NCI-H2029 (cell line): ENCODE data around the gene SLC1A3.
"Not testable (repeated sequence)": the region's sequence is repeated elsewhere in the genome, so short reads cannot be mapped to it uniquely, and the experiment has no call there.

Experiments used
- DNase-seq: peaks from one replicate; lab custom pipeline; 2025; lab: John Stamatoyannopoulos, UW

The SLC1A3 gene

DNA sequence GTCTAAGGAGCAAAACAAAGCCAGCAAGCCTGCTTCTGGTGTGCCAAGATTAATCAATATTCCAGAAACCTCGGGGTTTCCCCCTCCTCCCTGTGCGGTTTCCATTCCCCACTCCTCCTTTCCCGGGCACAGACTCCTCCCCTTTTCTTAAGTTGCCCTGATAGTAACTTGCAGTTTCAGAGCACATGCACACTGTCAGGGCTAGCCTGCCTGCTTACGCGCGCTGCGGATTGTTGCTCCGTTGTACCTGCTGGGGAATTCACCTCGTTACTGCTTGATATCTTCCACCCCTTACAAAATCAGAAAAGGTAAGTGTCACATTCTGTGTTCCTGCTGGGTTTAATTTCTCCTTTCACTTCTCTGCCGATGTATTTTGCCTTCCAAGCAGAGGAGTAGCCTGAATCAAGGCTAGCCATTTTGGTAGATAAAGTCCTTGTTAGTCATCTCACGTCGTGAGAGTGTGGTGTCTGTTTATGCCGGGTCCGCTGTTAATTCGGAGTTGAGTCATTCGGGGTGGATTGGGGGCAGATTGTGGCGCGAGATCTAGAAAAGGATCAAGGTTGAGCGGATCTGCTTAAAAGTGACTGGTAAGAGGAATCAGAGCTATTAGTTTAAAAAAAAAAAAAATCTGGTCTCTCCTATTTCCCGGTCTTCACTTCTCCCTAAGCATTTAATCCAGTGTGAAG, at the start of gene SLC1A3:
SLC1A3 (plus strand) TSS at position 179 of the 686 bp plus-strand sequence. CDS start 1,818 bp downstream, outside the sequence.
- DNase-seq, result no peak

- DNase-seq, result no peak
Observed at GRCh38 chr5:36558641-36559040, 47.8 kb upstream of the SLC1A3 start.

GRCh38 chr5:36561601-36562000, 44.8 kb upstream of the SLC1A3 start:
- no peak for DNase-seq

- no peak for DNase-seq
Observed at GRCh38 chr5:36569491-36569890, 36.9 kb upstream of the SLC1A3 start.

DNA sequence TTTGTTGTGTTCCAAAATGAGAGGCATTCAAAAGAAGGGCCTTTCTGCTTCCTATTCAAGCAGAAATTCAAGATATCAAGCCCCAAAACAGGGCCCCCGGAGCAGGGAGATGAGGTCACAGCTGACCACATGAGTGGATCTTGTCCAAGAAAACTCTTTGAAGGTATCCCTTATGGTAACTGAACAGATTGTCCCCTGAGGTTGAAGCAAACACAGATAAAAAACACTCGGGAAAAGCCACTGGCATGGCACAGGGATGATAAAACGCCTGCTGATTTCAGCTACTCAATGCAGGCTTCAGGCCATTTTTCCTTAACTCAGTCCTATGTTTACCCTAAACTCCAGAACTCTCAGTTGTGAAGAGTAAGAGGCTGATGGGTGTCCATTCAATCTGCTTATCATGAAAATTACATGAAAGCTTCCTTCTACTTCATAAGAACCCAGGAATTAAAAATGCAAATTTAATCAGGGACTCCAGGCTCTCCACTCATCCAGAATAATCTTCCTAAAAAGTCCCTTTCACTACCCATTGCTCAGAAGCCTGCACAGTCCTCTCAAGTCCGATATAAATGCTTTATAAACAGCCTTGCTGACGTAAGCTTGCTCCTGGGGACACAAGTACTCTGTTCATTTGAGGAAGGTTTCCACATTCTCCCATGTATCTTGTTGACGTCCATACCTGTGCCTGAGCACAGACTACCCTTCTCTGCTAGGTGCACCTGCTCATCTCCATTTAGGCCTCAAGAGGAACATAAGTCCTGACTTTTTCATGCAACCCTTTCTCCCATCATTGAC, 35.9 kb upstream of the SLC1A3 start:
- DNase-seq, result no peak

DNA sequence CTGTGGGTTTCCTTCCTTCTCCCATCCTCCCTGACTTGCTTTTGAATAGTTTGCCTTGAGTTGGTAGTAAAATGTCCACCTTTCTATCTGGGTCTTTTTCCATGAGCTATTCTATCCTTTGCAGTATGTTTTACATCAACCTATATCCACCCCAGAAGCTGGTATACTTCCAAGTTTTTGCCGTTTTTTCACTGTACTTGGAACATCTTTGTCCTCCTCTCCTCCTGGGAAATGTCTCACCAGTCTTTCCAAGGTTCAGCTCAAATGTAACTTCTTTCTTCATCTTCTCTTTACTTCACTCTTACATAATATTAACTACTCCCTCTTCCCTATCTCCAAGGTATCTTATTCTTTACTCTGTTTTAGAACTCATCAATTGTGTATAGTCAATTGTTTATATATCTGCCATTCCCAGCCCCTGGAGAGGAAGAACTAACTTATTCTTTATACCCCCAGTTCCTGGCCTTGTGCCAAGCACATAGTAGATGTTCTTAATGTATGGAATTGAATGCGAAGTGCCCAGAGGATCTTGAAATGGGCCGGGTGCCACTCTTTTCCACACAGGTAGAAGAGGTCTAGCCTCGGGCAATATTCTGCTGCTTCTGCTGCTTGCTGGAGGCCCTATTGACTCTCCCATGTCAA, 34.9 kb upstream of the SLC1A3 start:
- no peak for DNase-seq

DNA sequence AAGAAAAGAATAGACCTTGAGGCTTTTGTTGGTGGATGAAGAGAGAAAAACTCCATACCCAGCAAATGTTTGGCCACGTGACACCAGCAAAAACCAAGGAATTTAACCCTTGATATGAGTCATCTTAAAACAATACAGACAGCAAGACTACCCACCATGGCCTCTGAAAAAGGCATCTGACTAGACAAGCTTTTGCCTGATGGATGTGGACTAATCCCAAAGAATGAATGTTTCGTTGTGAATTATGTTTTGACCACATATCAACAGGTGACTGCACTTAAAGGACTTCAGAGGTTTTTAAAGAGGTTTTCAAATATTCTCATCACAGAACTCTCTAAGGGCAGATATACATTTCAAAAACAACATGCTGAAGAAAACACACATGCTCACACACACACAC, 33.0 kb upstream of the SLC1A3 start:
- no peak for DNase-seq

- no peak for DNase-seq
Observed at GRCh38 chr5:36575361-36575781, 31.0 kb upstream of the SLC1A3 start.

DNA sequence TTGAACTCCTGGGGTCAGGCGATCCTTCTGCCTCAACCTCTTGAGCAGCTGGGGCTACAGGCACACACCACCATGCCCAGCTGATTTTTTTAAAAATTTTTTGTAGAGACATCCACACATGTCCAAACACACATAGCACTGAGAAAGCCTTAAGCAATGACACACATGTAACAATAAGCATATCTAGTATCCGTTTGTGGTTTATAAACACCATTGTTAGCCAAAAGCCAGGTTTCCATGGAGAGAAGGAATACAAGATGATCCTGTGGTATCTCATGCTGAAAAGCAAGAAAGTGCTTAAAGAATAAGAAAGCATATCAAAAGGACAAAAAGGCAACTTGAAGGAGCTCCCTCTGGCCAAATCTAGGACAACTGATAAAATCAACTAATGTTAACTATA, 29.7 kb upstream of the SLC1A3 start:
- no peak for DNase-seq

GRCh38 chr5:36579858-36580257, 26.5 kb upstream of the SLC1A3 start:
- DNase-seq, result not testable (repeated sequence)

DNA sequence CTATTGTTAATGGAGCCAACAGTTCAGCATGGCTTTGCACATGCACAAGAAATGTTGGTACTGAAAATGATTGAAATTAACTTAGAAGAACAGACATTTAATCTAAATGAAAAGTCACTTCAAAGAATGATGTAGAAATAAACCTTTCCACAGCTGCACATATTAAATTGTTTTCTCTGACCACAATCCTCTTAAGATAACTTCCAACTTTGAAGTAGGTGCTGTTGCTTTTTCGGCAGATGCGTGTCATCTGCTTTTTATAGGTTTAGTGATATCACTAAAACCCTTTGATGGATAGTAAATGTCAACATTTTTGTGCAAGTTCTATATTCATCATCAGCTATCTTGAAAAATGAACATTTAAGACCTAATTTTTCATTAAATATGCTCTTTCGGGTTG, 25.3 kb upstream of the SLC1A3 start:
- DNase-seq, result no peak

GRCh38 chr5:36584009-36584875, 22.2 kb upstream of the SLC1A3 start:
- no peak for DNase-seq

- DNase-seq, result no peak
Observed at GRCh38 chr5:36585701-36586100, 20.7 kb upstream of the SLC1A3 start.

GRCh38 chr5:36587354-36587753, 19.1 kb upstream of the SLC1A3 start:
- no peak for DNase-seq

DNA sequence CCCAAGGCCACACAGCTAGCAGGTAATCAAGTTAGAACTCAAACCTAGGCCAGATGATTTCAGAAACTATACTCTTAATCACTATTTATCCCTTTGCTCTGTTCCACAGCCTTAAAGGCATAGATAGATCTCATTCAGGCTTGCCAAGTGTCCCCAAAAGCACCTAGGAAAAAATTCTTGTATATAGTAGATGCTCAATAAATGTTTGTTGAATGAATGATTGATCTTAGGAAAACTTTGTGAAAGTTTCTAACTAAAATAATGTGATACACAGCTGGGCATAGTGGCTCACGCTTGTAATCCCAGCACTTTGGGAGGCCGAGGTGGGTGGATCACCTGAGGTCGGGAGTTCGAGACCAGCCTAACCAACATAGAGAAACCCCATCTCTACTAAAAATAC, 16.7 kb upstream of the SLC1A3 start:
- DNase-seq, result not testable (repeated sequence)

DNA sequence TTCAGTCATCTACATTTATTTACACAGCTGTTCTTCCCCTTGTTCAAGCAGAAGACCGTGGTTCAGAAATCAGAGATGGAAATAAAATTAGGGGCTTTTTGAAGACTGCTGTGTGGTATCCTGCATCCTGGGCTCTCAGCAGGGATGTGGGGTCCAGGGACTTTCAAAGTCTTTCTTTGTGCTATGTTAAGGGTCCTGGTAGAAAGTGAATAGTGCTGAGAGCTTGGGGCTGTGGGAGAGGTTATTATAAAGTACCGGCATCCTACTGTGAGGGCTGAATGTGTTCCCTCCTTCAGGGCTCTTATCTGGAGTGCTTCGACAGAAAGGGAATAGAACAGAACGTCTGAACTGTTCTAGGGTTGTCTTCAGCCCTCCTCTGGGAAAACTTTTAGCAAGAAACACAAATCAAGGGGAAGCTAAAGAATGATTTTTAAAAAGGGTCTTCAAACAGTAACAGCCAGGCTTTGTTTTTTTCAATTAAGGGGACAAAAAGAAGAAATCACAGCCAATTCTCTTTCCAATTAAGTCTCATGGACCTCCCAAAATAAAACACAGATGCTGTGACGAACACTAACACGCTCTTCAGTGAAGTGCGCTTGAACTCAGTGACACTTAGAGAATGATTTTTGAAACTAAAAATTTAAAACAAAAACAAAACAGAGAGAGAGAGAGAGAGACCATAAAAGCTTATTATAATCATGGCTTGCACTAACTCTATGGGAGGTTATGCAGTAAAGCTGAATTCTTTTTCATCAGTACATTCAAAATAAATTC, 15.7 kb upstream of the SLC1A3 start:
- no peak for DNase-seq

DNA sequence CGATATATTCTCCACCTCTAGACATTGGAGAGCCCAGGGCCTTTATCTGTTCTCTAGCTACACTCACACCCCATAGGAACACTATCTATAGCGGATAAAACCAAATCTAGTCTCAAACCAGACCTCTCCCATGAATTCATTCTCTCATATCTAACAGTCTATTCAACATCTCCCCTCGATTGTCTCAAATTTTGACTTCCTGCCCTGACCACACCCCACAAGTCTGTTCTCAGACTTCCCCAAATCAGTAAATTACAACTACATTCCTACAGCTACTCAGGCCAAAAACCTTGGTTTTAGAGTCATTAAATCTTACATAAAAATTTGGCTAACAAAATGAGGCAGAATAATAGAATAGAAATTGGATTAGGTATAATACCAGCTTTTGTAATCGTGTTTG, 12.5 kb upstream of the SLC1A3 start:
- DNase-seq, result no peak

- no peak for DNase-seq
Observed at GRCh38 chr5:36596247-36596646, 10.2 kb upstream of the SLC1A3 start.

DNA sequence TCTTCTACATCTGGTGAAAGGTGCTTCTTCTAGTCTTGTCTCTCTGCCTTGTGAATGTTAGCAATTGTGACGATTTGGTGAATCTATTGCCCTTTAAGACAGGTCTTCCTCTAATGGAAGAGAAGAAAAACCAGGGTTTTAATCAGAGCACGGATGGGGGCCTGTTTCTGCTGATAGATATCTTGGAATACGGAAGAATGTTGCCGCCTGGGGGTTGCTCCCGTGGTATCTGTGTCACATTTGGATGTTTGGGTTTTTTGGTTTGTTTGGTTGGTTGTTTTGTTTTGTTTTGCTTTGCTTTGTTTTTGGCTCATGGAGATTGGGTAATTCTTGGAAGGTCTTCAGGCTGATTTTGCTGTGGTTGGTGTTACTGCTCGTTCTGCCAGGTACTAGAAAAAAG, 9.7 kb upstream of the SLC1A3 start:
- no peak for DNase-seq

DNA sequence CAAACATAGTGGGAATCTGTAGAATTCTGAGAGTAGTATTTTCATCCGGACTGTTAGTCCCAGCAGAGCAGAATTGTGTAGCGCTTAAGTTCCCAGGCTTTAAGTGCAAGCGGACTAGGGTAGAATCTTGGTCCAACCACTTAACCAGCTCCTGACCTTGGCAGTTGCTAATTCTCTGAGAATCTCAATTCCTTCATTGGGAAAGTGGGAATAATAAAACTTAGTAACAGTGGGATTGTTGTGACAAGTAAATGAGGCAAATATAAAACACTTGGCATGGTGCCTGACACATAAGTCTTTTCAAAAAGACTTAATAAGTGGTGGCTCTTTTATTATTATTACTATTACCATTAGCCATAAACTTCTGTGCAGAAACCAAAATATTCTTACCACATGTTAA, 8.4 kb upstream of the SLC1A3 start:
- no peak for DNase-seq
